ENCODE measurements around the gene BPHL. TPM values are rescaled to one million over a fixed set of nuclear protein-coding genes. Genes with fewer than 3 reads are reported as not detected.
A peak's percentile ranks its signal among the peaks of the same experiment; 100 is the strongest.
"Not testable (repeated sequence)": the region's sequence is repeated elsewhere in the genome, so short reads cannot be mapped to it uniquely, and the experiment has no call there.

Gene BPHL
- total RNA-seq, 2 experiments from 2014 or later = 6.9 to 7.5 TPM

DNA sequence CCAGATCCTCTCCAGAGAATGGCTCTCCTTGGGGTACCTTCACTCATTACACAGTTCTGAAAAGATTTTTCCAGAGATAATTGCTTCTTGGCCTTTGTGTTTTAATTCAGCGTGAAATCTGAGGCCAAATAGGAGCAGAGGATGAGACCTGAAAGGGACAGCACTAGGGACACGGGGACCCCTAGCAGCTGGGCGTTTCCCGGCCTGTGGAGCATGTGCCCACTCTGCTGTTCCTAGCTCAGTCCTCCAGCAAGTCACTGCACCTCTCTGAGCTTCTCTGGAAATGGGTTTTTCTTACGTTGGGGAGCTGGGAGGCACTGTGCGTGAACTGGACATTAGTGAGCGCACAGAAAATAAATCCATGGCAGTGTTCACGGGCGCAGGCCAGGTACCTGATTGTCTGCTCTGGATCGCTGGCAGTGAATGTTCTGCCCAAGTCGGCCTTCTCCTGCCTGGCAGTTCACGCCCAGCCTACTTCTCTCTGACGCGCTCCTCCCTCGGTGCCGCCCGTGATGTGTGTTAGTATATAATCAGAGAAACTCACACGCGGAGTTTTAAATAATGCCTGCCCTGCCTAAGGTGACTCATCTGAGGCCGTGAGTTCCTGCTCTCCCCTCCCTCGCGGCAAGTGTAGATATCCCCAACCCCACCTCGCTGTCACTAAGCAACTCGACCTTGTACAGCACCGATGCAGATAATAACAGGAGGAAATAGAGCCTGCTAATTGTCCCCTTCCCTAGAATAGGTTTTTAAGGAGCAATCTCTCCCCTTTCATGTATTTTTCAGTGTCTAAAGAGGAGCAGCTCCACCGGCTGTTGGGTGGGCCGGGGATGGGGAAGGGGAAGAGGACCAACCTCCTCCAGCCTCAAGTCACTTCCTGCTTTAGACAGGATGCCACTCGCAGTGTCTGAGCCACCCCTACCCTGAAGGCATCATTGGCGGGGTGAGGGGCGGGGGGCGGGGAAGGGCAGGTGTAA is 41.6 kb downstream of the BPHL start:
- intact Hi-C loops (cut with micrococcal nuclease) = no loop called here
- Mint-ChIP-seq H3K27me3 (ENCODE audit: low read depth) (peaks cover 32% of the 10 kb centered on the region), H3K9me3 (peaks cover 2% of the 10 kb centered on the region), H3K36me3 (ENCODE audit: low read depth) (no peaks in the 10 kb centered on the region), H3K27ac (no peak overlapping the region), H3K4me1 (ENCODE audit: low read depth) (peaks cover 27% of the 10 kb centered on the region), H3K4me3 (no peak overlapping the region)
- peak; percentile 61 for DNase-seq
- CTCF ChIA-PET = no interaction called here

DNA sequence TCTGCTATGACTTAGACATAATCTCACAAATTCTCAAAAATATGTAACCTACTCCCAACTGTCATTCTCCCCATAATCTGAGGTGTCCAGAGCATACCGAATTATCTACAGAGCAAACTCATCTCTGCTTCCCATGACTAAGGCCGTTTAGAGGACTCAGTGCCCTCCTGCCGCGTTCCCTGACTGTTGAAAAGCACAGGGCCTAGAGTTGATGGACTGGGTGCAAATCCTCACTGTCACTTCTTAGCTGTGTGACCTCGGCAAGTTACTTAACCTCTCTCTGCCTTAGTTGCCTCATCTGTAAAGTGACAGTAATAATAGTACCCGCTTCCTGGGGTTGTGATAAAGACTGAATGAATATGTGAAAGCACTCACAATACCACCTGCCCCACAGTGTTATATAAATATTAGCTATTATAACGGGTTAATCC is 43.6 kb downstream of the BPHL start:
- intact Hi-C loops (cut with micrococcal nuclease) = loop anchor here (1.0 to 2.0 kb wide), 4 partner anchors 35 to 94 kb away; partner anchors contain the start of gene RIPK1
- H3K27me3 Mint-ChIP-seq (ENCODE audit: low read depth) = peaks cover 23% of the 10 kb centered on the region
- no peak for DNase-seq
- H3K4me3 Mint-ChIP-seq = peak overlapping the region; percentile 8
- CTCF ChIA-PET = interaction anchor here (1.3 to 2.4 kb wide), 3 partner anchors 12 to 90 kb away, joined by 3 to 12 read pairs (median 8); no protein-coding TSS in a partner anchor
- H3K4me1 Mint-ChIP-seq (ENCODE audit: low read depth) = peaks cover 24% of the 10 kb centered on the region
- H3K9me3 Mint-ChIP-seq = peaks cover 2% of the 10 kb centered on the region
- no peaks in the 10 kb centered on the region for H3K36me3 Mint-ChIP-seq (ENCODE audit: low read depth)
- H3K27ac Mint-ChIP-seq = no peak overlapping the region

DNA sequence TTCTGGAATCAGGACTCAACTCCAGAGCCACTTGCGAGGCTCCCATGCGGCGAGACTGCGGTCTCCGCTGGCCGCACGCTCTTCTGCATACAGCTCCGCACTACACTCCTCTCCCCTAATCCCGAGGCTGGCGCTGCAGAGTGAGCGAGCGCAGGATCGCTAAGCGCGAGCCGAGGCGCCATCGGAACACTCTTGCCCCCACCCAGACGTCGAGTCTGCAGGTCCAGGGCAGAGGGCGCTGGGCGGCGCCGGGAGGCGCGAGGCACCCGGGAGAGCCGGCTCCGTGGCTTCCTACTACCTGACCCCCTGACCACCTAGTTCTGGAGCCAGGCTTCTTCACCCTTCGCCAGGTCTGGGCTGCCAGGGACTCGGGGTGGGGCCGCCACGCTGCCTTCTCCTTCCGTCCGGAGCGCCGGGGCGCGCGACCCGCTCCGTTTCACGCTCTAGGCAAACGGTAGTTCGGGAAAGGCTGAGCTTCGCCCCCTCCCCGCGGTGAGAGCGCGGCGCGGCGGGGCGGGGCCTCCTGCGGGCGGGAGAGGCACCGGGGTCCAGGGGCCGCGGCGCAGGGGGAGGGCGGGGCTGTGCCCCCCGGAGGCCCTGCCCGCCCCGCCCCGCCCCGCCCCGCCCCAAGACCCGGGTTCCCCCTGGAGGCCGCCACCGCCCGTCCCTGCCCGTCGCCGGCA is 44.2 kb downstream of the BPHL start:
- CTCF ChIA-PET = interaction anchor here (1.3 to 2.4 kb wide), 3 partner anchors 12 to 89 kb away, joined by 3 to 12 read pairs (median 8); no protein-coding TSS in a partner anchor
- peak; percentile 57 for DNase-seq
- H3K9me3 Mint-ChIP-seq = peaks cover 2% of the 10 kb centered on the region
- H3K36me3 Mint-ChIP-seq (ENCODE audit: low read depth) = no peaks in the 10 kb centered on the region
- intact Hi-C loops (cut with micrococcal nuclease) = loop anchor here (1.0 to 2.0 kb wide), 4 partner anchors 36 to 94 kb away; partner anchors contain the start of gene RIPK1
- H3K27ac Mint-ChIP-seq = no peak overlapping the region
- peak overlapping the region; percentile 80 for H3K4me3 Mint-ChIP-seq
- peaks cover 24% of the 10 kb centered on the region for H3K4me1 Mint-ChIP-seq (ENCODE audit: low read depth)
- H3K27me3 Mint-ChIP-seq (ENCODE audit: low read depth) = peaks cover 23% of the 10 kb centered on the region

DNA sequence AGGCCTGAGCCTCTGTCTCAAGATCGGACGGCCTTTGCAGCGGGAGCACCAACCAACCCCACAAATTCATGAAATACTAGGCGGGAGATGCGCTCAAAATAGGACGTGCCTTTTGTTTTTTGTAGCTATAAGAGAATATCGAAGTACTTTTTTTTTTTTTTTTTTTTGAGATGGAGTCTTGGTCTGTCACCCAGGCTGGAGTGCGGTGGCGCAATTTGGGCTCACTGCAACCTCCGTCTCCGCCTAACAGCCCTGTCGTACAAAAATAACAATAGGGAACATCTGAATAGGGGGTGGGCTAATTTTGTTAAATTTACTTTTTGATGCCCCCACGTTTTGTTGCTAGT is 44.7 kb downstream of the BPHL start:
- Mint-ChIP-seq H3K27ac (no peak overlapping the region), H3K36me3 (ENCODE audit: low read depth) (no peaks in the 10 kb centered on the region), H3K4me3 (peak overlapping the region; percentile 80), H3K4me1 (ENCODE audit: low read depth) (peaks cover 22% of the 10 kb centered on the region), H3K27me3 (ENCODE audit: low read depth) (peaks cover 23% of the 10 kb centered on the region), H3K9me3 (peaks cover 2% of the 10 kb centered on the region)
- intact Hi-C loops (cut with micrococcal nuclease) = loop anchor here (2.0 kb wide), 2 partner anchors 36 to 66 kb away; no protein-coding TSS in a partner anchor
- CTCF ChIA-PET = interaction anchor here (1.3 to 2.4 kb wide), 3 partner anchors 13 to 89 kb away, joined by 3 to 12 read pairs (median 8); no protein-coding TSS in a partner anchor
- DNase-seq = no peak

DNA sequence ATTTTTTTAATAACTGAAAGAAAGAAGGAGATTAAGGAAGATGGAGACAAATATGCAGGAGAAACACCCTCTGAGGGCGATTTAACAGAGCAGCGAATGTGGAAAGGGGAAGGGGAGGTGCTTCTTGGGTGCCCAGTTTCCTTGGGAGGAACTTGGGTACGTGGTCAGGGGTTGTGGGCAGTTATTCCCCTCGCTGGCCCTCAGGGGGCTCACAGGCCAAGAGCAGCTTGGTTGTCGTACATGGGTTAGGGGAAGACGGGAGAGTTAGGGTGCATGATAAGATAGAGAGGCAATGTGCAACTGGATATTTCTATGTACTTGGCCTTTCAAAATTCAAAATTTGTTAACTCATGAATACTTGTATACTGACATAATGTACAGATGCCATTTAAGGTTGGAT is 45.9 kb downstream of the BPHL start:
- peaks cover 2% of the 10 kb centered on the region for H3K9me3 Mint-ChIP-seq
- CTCF ChIA-PET = interaction anchor here (0.5 to 2.4 kb wide), 3 partner anchors 9 to 46 kb away, joined by 3 to 8 read pairs (median 3); no protein-coding TSS in a partner anchor
- H3K36me3 Mint-ChIP-seq (ENCODE audit: low read depth) = no peaks in the 10 kb centered on the region
- H3K4me1 Mint-ChIP-seq (ENCODE audit: low read depth) = peaks cover 21% of the 10 kb centered on the region
- H3K27me3 Mint-ChIP-seq (ENCODE audit: low read depth) = peaks cover 23% of the 10 kb centered on the region
- intact Hi-C loops (cut with micrococcal nuclease) = no loop called here
- no peak overlapping the region for H3K4me3 Mint-ChIP-seq
- no peak for DNase-seq
- H3K27ac Mint-ChIP-seq = no peak overlapping the region

DNA sequence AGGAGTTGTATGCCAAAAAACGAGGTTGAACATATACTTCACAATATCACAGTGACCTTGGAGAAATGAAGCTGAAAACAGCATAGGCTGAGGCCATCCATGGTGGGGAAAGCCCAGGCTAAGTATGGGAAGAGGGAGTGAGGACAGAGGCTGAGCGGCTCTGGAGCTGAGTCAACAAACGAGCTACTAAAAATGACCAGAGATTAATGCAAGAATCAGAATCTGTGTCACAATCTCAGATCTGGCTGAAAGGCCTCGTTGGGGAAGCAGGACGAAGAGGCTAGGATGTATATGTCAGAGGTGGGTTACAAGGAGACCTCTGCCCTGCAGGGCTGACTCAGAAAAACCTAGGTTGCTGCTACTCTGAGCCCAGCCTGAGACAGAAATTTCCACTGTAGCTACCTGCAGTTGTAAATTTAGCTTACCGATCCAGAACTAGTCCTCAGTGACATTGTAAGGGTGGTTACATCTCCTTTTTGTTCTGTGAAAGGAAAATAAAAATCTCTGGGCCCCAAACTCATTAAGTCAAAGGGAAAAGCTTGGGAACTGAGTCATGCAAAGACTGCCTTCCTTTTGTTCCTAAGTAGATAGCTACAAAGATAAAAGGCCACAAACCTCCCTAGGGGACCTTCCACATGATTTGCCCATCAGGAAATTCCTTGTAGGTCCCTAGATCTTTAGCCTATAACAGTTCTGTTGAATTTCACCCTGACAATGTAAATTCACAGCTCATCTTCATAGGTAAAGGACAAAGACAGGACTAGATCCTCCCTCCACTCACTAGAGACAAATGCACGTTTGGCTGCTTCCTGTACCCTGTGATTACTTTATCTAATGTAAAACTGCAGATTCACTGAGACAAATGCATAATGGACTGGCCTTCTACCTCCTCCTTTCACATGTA is 47.4 kb downstream of the BPHL start:
- Mint-ChIP-seq H3K4me3 (no peak overlapping the region), H3K27ac (no peak overlapping the region), H3K4me1 (ENCODE audit: low read depth) (peaks cover 11% of the 10 kb centered on the region), H3K36me3 (ENCODE audit: low read depth) (no peaks in the 10 kb centered on the region), H3K27me3 (ENCODE audit: low read depth) (peaks cover 19% of the 10 kb centered on the region), H3K9me3 (no peaks in the 10 kb centered on the region)
- CTCF ChIA-PET = interaction anchor here (0.8 to 1.7 kb wide), 2 partner anchors 44 to 86 kb away, joined by 4 to 6 read pairs; no protein-coding TSS in a partner anchor
- intact Hi-C loops (cut with micrococcal nuclease) = no loop called here
- DNase-seq = no peak

DNA sequence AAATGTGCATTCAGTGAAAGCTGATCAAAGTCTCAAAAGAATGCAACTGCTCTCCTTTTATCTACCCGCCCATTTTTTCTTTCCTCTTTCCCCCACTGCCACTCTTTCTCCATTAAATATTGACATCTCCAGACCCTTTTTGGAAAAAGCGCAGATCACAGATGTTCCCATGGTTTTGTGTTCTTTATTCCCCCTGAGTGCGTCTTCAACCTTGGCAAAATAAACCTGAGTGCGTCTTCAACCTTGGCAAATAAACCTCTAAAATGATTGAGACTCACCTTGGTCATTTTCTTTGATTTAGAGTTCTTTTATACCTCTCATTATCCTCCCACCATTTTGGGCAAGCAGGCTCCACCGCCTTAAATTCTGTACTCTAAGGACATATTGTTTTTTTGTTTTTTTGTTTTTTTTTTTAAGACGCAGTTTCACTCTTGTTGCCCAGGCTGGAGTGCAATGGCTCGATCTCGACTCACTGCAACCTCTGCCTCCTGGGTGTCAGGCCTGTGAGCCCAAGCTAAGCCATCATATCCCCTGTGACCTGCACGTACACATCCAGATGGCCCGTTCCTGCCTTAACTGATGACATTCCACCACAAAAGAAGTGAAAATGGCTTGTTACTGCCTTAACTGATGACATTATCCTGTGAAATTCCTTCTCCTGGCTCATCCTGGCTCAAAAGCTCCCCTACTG is 48.2 kb downstream of the BPHL start:
- intact Hi-C loops (cut with micrococcal nuclease); DNase-seq; H3K9me3 Mint-ChIP-seq; H3K27ac Mint-ChIP-seq; H3K36me3 Mint-ChIP-seq (ENCODE audit: low read depth); H3K4me3 Mint-ChIP-seq: not testable (repeated sequence)
- H3K4me1 Mint-ChIP-seq (ENCODE audit: low read depth) = peaks cover 11% of the 10 kb centered on the region
- CTCF ChIA-PET = interaction anchor here (0.8 to 1.7 kb wide), 2 partner anchors 44 to 85 kb away, joined by 4 to 6 read pairs; no protein-coding TSS in a partner anchor
- H3K27me3 Mint-ChIP-seq (ENCODE audit: low read depth) = peaks cover 17% of the 10 kb centered on the region

DNA sequence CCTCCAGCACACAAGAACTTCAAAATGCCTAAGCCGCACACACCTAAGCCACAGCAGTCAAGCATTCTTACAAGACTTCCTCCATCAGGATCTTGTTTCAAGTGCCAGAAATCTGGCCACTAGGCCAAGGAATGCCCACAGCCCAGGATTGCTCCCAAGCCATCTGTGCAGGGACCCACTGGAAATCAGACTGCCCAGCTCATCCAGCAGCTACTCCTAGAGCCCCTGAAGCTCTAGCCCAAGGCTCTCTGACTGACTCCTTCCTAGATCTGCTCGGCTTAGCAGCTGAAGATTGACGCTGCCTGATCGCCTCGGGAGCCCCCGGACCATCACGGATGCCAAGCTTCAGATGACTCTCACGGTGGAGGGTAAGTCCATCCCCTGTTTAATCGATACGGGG is 49.5 kb downstream of the BPHL start:
- H3K4me3 Mint-ChIP-seq; H3K9me3 Mint-ChIP-seq; H3K27ac Mint-ChIP-seq; intact Hi-C loops (cut with micrococcal nuclease); CTCF ChIA-PET; DNase-seq; H3K4me1 Mint-ChIP-seq (ENCODE audit: low read depth); H3K36me3 Mint-ChIP-seq (ENCODE audit: low read depth): not testable (repeated sequence)
- H3K27me3 Mint-ChIP-seq (ENCODE audit: low read depth) = peaks cover 11% of the 10 kb centered on the region

DNA sequence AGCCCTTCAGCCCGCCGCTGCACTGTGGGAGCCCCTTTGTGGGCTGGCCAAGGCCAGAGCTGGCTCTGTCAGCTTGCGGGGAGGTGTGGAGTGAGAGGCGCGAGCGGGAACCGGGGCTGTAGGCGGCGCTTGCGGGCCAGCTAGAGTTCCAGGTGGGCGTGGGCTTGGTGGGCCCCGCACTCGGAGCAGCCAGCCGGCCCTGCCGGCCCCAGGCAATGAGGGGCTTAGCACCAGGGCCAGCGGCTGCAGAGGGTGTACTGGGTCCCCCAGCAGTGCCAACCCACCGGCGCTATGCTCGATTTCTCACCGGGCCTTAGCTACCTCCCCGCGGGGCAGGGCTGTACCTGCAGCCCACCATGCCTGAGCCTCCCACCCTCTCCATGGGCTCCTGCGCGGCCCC is 52.2 kb downstream of the BPHL start:
- CTCF ChIA-PET; H3K36me3 Mint-ChIP-seq (ENCODE audit: low read depth); H3K4me1 Mint-ChIP-seq (ENCODE audit: low read depth); H3K27ac Mint-ChIP-seq; DNase-seq; H3K4me3 Mint-ChIP-seq; H3K27me3 Mint-ChIP-seq (ENCODE audit: low read depth); intact Hi-C loops (cut with micrococcal nuclease); H3K9me3 Mint-ChIP-seq: not testable (repeated sequence)

DNA sequence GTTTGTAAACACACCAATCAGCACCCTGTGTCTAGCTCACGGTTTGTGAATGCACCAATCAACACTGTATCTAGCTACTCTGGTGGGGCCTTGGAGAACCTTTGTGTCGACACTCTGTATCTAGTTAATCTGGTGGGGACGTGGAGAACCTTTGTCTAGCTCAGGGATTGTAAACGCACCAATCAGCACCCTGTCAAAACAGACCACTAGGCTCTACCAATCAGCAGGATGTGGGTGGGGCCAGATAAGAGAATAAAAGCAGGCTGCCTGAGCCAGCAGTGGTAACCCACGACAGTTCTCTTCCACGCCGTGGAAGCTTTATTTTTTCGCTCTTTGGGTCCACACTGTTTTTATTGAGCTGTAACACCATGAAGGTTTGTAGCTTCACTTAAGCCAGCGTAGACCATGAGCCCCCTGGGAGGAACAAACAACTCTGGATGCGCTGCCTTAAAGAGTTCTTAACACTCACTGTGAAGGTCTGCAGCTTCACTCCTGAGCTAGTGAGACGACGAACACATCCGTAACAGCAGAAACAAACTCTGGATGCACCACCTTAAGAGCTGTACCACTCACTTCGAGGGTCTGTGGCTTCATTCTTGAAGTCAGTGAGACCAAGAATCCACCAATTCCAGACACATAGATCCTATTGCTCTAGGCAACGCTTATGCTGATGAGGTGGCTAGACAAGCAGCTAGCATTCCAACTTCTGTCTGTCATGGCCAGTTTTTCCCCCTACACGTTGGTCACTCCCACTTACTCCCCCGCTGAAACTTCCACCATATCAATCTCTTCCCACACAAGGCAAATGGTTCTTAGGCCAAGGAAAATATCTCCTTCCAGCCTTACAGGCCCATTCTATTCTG is 53.0 kb downstream of the BPHL start:
- H3K4me1 Mint-ChIP-seq (ENCODE audit: low read depth); DNase-seq; H3K27me3 Mint-ChIP-seq (ENCODE audit: low read depth); H3K36me3 Mint-ChIP-seq (ENCODE audit: low read depth); H3K4me3 Mint-ChIP-seq; H3K27ac Mint-ChIP-seq; intact Hi-C loops (cut with micrococcal nuclease); H3K9me3 Mint-ChIP-seq; CTCF ChIA-PET: not testable (repeated sequence)

All from activated naive CD4-positive, alpha-beta T cell treated with anti-CD3 and anti-CD28 coated beads for 36 hours (primary cell).